GM19240 (cell line): ENCODE results near the gene TMPRSS9.

Experiments used
- DNase-seq: peaks from one replicate; pipeline ENCODE4 v3.0.0; 2011; ENCODE audit warnings: low spot score; ENCODE audit not compliant: insufficient read length

The TMPRSS9 gene

GRCh38 chr19:2420490-2420889 lies 60.4 kb downstream of the TMPRSS9 start:
- no peak for DNase-seq

GRCh38 chr19:2421581-2422306 lies 61.7 kb downstream of the TMPRSS9 start:
- no peak for DNase-seq

- no peak for DNase-seq
Measured at GRCh38 chr19:2423071-2423914, 63.2 kb downstream of the TMPRSS9 start.

GRCh38 chr19:2423915-2424685 lies 64.0 kb downstream of the TMPRSS9 start:
- DNase-seq = no peak

- DNase-seq = no peak
Measured at GRCh38 chr19:2424686-2425621, 64.9 kb downstream of the TMPRSS9 start.

GRCh38 chr19:2425622-2426581 lies 65.8 kb downstream of the TMPRSS9 start:
- DNase-seq = no peak

GRCh38 chr19:2426611-2427428 lies 66.8 kb downstream of the TMPRSS9 start:
- peak; percentile 80 for DNase-seq

GRCh38 chr19:2427429-2428320 lies 67.6 kb downstream of the TMPRSS9 start, which contains the start of gene TIMM13:
Gene TIMM13, minus strand, starts transcription at chr19:2427586. Its CDS starts 53 bp downstream, at chr19:2427533.
- DNase-seq = peak; percentile 99

- no peak for DNase-seq
Measured at GRCh38 chr19:2428321-2428690, 68.2 kb downstream of the TMPRSS9 start.

GRCh38 chr19:2428756-2429711 lies 69.0 kb downstream of the TMPRSS9 start:
- no peak for DNase-seq

- no peak for DNase-seq
Measured at GRCh38 chr19:2429917-2430535, 70.0 kb downstream of the TMPRSS9 start.

GRCh38 chr19:2431318-2432055 lies 71.4 kb downstream of the TMPRSS9 start:
- no peak for DNase-seq

- DNase-seq = no peak
Measured at GRCh38 chr19:2432131-2432848, 72.2 kb downstream of the TMPRSS9 start.

- no peak for DNase-seq
Measured at GRCh38 chr19:2433854-2434253, 73.8 kb downstream of the TMPRSS9 start.

GRCh38 chr19:2434267-2434666 lies 74.2 kb downstream of the TMPRSS9 start:
- no peak for DNase-seq
